ENCODE data around the gene MLANA. TPM values are rescaled to one million over a fixed set of nuclear protein-coding genes. Genes with fewer than 3 reads are reported as not detected.

Gene MLANA, protein sequence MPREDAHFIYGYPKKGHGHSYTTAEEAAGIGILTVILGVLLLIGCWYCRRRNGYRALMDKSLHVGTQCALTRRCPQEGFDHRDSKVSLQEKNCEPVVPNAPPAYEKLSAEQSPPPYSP
- not detected for total RNA-seq

DNA sequence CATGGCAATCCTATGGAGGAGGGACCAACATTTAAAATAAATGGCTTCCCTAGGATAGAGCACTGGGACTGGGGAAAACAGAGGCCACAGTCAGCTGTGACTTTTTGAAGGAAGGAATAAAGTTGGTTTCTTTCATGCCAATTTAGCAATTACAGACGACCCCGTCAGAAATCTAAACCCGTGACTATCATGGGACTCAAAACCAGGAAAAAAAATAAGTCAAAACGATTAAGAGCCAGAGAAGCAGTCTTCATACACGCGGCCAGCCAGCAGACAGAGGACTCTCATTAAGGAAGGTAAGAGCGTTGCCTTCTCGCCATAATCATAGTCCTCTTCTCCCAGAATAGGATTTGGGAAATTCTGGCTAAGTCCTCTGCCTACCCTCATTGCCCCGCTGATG lies at the start of gene MLANA:
TSS of gene MLANA (plus strand) at position 249 of the 400 bp plus-strand sequence. CDS start 1,586 bp downstream, outside the sequence.
- Histone ChIP-seq H3K36me3 (peaks cover 0 to under 1% of the 10 kb centered on the region in 2 donors), H3K4me1 (no peaks in the 10 kb centered on the region), H3K27me3 (no peaks in the 10 kb centered on the region), H3K9me3 (no peaks in the 10 kb centered on the region), H3K4me3 (no peak within 1 kb of the TSS), H3K27ac (no peak within 1 kb of the TSS)
- TF ChIP-seq, protein P1, sequence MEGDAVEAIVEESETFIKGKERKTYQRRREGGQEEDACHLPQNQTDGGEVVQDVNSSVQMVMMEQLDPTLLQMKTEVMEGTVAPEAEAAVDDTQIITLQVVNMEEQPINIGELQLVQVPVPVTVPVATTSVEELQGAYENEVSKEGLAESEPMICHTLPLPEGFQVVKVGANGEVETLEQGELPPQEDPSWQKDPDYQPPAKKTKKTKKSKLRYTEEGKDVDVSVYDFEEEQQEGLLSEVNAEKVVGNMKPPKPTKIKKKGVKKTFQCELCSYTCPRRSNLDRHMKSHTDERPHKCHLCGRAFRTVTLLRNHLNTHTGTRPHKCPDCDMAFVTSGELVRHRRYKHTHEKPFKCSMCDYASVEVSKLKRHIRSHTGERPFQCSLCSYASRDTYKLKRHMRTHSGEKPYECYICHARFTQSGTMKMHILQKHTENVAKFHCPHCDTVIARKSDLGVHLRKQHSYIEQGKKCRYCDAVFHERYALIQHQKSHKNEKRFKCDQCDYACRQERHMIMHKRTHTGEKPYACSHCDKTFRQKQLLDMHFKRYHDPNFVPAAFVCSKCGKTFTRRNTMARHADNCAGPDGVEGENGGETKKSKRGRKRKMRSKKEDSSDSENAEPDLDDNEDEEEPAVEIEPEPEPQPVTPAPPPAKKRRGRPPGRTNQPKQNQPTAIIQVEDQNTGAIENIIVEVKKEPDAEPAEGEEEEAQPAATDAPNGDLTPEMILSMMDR (IDR thresholded peaks at IDR 0.05), result no peak
- TF ChIP-seq POLR2A (IDR thresholded peaks at IDR 0.05) (no peak), POLR2AphosphoS5 (IDR thresholded peaks at IDR 0.05) (no peak), EP300 (IDR thresholded peaks at IDR 0.05) (no peak)
- WGBS, 2 donors (ENCODE audit: low coverage in 1 of 2), result 93 to 98% methylated on average over 5 to 9 of the region's 9 CpGs
- no peak for ATAC-seq

DNA sequence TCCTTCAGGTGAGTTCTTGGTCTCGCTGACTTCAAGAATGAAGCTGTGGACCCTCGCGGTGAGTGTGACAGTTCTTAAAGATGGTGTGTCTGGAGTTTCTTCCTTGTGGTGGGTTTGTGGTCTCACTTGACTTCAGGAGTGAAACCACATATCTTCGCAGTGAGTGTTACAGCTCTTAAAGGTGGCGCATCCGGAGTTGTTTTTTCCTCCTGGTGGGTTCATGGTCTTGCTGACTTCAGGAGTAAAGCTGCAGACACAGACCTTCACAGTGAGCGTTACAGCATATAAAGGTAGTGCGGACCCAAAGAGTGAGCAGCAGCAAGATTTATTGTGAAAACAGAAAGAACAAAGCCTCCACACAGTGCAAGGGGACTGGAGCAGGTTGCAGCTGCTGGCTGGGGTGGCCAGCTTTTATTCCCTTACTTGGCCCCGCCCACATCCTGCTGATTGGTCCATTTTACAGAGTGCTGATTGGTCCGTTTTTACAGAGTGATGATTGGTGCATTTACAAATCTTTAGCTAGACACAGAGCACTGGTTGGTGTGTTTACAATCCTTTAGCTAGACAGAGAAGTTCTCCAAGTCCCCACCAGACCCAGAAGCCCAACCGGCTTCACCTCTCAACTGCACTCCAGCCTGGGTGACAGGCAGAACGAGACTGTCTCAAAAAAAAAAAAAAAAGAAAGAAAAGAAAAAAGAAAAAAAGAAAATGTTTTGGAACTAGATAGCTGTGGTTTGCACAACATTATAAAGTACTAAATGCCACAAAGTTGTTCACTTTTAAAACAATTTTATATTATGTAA lies 48.7 kb upstream of the MLANA start:
- 55 to 86% methylated on average over 4 to 7 of the region's 12 CpGs for WGBS, 2 donors (ENCODE audit: low coverage in 1 of 2)

DNA sequence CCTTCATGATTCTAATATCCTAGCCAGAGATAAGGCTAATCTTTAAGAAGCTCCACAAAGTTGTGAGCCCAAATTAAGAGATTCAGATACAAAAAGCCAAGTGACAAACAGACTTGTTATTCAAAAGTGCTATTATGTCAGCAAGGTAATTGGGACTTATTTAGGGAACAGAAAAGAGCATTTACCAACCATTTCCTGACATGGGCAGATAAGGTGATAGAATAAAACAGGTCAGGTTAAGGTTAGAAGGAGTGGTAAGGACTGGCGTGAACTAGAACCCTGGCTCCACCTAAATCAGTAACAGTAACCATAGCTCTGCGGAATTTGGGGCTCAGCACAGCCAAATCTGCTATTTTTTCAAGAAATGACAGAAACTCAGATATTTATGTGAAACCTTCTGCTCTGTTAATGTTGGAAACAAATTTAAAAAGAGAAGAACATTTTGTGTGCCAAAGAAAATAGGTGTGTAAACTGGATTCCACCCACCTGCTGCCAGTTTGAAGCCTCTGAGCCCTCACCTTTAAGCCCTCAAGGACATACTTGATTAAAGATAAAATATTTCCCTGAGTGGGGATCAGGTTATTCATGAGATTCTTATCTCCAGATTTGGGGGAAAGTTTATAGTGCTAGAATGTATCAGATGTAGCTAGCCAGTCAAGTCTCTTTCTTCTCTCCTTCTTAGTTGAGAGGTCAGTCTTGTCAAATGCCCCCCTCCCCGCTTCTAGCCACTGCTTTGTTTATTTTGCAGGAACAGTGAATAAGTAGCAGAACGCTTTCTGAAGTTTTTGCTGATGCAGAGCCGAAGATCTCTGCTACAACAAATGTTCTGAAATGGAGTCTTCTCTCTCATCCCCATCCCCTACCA lies 47.5 kb upstream of the MLANA start:
- H3K27me3 ChIP-seq, result no peaks in the 10 kb centered on the region
- no peak overlapping the region for H3K4me3 ChIP-seq
- ATAC-seq, result no peak
- 64 to 92% methylated on average over 2 to 5 of the region's 5 CpGs for WGBS, 2 donors (ENCODE audit: low coverage in 1 of 2)
- H3K9me3 ChIP-seq, result no peaks in the 10 kb centered on the region
- peaks cover 0 to 4% of the 10 kb centered on the region in 2 donors for H3K36me3 ChIP-seq
- H3K4me1 ChIP-seq, result peaks cover 0 to 23% (median 0%) of the 10 kb centered on the region in 3 donors
- TF ChIP-seq EP300 (IDR thresholded peaks at IDR 0.05) (no peak), POLR2A (IDR thresholded peaks at IDR 0.05) (no peak), POLR2AphosphoS5 (IDR thresholded peaks at IDR 0.05) (no peak)
- TF ChIP-seq, protein P1 (IDR thresholded peaks at IDR 0.05), result no peak
- peak overlapping the region in 1 of 4 donors; percentile 9 for H3K27ac ChIP-seq

More for the DNA sequence above, 48.7 kb upstream of the MLANA start:
- Histone ChIP-seq H3K4me1 (peaks cover 0 to 23% (median 0%) of the 10 kb centered on the region in 3 donors), H3K36me3 (peaks cover 0 to 4% of the 10 kb centered on the region in 2 donors), H3K4me3 (no peak overlapping the region), H3K9me3 (no peaks in the 10 kb centered on the region), H3K27ac (no peak overlapping the region), H3K27me3 (no peaks in the 10 kb centered on the region)
- no peak for ATAC-seq
- TF ChIP-seq EP300 (IDR thresholded peaks at IDR 0.05) (no peak), POLR2A (IDR thresholded peaks at IDR 0.05) (no peak), POLR2AphosphoS5 (IDR thresholded peaks at IDR 0.05) (no peak)
- TF ChIP-seq, protein P1 (IDR thresholded peaks at IDR 0.05), result no peak

DNA sequence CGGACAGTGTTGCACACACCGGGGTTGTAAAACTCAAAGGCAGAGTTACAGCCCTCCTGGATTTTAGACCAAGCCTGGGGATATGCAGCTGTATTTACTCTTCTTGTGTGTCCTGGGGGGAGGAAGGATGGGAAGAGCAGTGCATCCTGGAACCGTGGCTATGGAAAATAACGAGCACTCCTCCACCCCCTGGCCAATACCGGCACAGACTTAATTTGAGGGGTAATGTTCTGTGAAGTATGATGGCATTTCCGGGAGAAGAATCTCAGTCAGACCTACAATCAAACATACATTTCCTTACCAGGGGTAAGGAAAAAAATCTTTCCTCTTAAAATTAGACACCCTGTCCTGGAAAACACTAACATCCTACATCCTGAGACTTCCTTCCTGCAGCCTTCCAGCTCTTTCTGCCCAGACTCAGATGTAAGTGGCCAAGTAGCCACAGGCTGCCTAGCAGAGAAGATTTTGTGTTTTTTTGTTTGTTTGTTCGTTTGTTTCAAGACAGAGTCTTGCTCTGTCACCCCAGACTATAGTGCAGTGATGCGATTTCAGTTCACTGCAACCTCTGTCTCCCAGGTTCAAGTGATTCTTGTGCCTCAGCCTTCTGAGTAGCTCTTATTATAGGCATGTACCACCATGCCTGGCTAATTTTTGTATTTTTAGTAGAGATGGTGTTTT lies 46.8 kb upstream of the MLANA start:
- peaks cover 0 to 23% (median 0%) of the 10 kb centered on the region in 3 donors for H3K4me1 ChIP-seq
- WGBS, 2 donors (ENCODE audit: low coverage in 1 of 2), result 57 to 58% methylated on average over 6 to 8 of the region's 8 CpGs
- no peak overlapping the region for H3K27ac ChIP-seq
- no peaks in the 10 kb centered on the region for H3K9me3 ChIP-seq
- peak; percentile 16 for ATAC-seq
- H3K36me3 ChIP-seq, result peaks cover 0 to 4% of the 10 kb centered on the region in 2 donors
- H3K4me3 ChIP-seq, result no peak overlapping the region
- no peaks in the 10 kb centered on the region for H3K27me3 ChIP-seq
- TF ChIP-seq POLR2AphosphoS5 (IDR thresholded peaks at IDR 0.05) (no peak), POLR2A (IDR thresholded peaks at IDR 0.05) (no peak), EP300 (IDR thresholded peaks at IDR 0.05) (no peak)
- TF ChIP-seq, protein P1 (IDR thresholded peaks at IDR 0.05), result no peak

Measured in gastroesophageal sphincter (tissue), 4 donors.